Colon (tissue), 2 donors: ENCODE measurements around the gene LFNG.
"Not testable (repeated sequence)": the region's sequence is repeated elsewhere in the genome, so short reads cannot be mapped to it uniquely, and the experiment has no call there.

Experiments
- FAIRE-seq: peaks from 2 replicates; lab custom pipeline; 2012; peaks lifted over from hg19 to GRCh38; lab: Jason Lieb, UNC
- donor health status: control.
- donor health status: control.

LFNG gene

GRCh38 chr7:2545746-2546425 lies 26.3 kb downstream of the LFNG start:
- FAIRE-seq: no peak

GRCh38 chr7:2546776-2547586 lies 27.4 kb downstream of the LFNG start:
- FAIRE-seq: no peak

GRCh38 chr7:2551418-2551817 lies 31.8 kb downstream of the LFNG start:
- no peak for FAIRE-seq

GRCh38 chr7:2553108-2553507 lies 33.5 kb downstream of the LFNG start:
- no peak for FAIRE-seq

GRCh38 chr7:2553831-2554581 lies 34.4 kb downstream of the LFNG start:
- no peak for FAIRE-seq

- no peak for FAIRE-seq
Measured at GRCh38 chr7:2554661-2555111, 35.1 kb downstream of the LFNG start.

- FAIRE-seq: no peak
Measured at GRCh38 chr7:2555121-2556052, 35.8 kb downstream of the LFNG start, which contains the start of gene BRAT1. Gene BRAT1, minus strand, starts transcription at chr7:2555524. Its CDS starts 1,093 bp downstream, at chr7:2554431.

GRCh38 chr7:2558629-2559282 lies 39.2 kb downstream of the LFNG start, which contains the start of gene IQCE:
Gene IQCE, plus strand, starts transcription at chr7:2558979. Its CDS starts 203 bp downstream, at chr7:2559182.
- FAIRE-seq: no peak

- no peak for FAIRE-seq
Measured at GRCh38 chr7:2559283-2559950, 39.8 kb downstream of the LFNG start.

- FAIRE-seq: not testable (repeated sequence)
Measured at GRCh38 chr7:2563955-2564354, 44.4 kb downstream of the LFNG start.

- no peak for FAIRE-seq
Measured at GRCh38 chr7:2564970-2565540, 45.5 kb downstream of the LFNG start.

- no peak for FAIRE-seq
Measured at GRCh38 chr7:2566348-2566889, 46.8 kb downstream of the LFNG start.

GRCh38 chr7:2566890-2567678 lies 47.5 kb downstream of the LFNG start:
- FAIRE-seq: no peak

- no peak for FAIRE-seq
Measured at GRCh38 chr7:2567679-2568278, 48.2 kb downstream of the LFNG start.

GRCh38 chr7:2568521-2569223 lies 49.1 kb downstream of the LFNG start:
- FAIRE-seq: no peak

- no peak for FAIRE-seq
Measured at GRCh38 chr7:2569421-2569820, 49.8 kb downstream of the LFNG start.

GRCh38 chr7:2570021-2570420 lies 50.4 kb downstream of the LFNG start:
- FAIRE-seq: no peak

GRCh38 chr7:2571409-2571808 lies 51.8 kb downstream of the LFNG start:
- no peak for FAIRE-seq
